Nucleus accumbens (tissue), 56 donors: ENCODE results near the gene KCND2.
"Not testable (repeated sequence)": the region's sequence is repeated elsewhere in the genome, so short reads cannot be mapped to it uniquely, and the experiment has no call there.

ENCODE experiments used
- DNase-seq, 56 donors: peaks; one replicate each; lab custom pipeline; 2025; lab: John Stamatoyannopoulos, UW

Gene KCND2

DNA sequence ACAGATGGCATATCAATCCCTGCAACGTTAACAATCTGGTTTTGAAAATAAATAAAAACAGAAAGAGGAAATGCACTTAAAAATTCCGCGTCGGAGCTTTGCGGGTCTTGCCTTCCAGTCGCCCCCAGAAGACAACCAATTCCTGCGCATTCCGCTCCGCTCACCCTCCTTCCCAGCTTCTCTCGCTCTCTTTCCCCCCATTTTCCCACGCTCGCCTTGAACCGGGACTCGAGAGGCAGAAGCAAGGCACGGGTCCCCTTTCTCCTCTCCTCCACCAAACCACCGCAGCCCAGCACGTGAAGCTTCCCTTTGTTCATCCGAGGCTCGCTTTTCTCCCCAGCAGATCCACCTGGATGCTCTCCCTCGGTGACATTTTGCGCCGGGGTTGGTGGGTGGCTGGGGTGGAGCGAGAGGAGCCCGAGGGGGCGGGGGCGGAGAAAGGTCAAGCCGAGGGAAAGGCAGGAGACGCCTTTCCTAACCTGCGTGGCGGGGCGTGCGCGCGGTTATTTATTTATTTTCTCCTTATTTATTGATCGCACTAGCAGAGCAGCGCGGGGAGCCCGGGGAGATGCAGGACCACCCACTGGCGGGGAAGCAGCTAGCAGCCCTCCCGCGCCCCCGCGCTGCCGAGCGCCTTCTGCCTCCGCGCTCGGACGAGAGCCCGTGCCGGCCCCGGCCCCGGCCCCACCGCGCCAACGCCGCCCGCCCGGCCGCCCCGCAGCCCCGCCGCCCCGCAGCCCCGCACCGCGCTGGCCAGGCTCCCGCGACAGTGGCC is at the start of gene KCND2:
Gene KCND2, plus strand, starts transcription at position 475 of the 775 bp plus-strand sequence.
- DNase-seq: peak in 26 of 56 donors; percentile 13 to 67 (median 43)

DNA sequence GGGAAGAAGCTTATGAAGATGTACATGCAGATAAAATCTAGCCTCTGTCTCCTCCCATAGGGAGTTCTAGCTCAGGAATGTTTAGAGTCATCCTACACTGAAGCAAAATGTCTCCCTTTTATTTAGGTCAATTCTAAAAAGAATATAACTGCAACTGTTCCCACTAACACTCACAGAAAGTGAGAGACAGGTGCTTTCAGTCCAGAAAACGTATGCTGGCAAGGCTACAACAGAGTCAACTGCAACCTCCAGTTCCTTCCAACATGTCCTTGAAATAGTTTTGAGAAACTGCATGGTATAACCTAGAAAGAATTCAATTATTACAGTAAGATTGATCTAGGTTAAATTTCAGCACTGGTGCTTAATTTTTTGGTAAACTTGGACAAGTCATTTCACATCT is 46.8 kb upstream of the KCND2 start:
- no peak for DNase-seq

DNA sequence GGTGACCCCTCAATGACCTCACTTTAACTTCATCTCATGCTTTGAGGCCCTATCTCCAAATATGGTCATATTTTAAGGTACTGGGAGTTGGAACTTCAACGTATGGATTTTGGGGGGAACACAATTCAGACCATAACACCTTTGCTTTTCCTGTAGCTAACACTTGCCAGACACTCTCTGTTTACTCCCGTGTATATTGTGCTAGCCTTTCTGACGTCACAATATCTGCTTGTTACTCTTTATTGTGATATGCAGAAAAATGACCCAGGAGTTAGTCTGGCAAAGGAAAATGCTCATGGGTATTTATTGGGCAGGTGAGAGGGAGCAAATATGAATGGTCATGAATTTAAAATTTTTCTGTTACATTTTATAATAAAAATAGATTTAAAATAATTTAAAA is 45.7 kb upstream of the KCND2 start:
- no peak for DNase-seq

DNA sequence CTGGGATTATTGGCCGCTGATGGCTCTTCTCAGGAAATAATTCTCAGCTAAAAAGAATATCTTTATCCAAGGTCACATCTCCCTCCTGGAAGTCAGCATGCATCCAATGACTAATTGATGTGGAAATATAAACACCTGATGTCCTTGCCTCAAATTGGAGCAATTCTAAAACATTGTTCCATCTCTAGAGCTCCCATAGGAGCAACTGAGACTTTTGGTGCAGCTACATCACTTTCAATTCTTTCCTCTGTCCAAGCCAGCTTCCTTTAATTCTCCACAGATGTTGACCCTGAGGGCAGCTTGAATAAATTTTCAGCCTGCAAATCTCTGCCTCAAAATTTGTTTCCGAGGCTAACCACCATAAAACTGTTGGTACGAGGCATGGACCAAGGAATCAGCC is 43.9 kb upstream of the KCND2 start:
- no peak for DNase-seq

DNA sequence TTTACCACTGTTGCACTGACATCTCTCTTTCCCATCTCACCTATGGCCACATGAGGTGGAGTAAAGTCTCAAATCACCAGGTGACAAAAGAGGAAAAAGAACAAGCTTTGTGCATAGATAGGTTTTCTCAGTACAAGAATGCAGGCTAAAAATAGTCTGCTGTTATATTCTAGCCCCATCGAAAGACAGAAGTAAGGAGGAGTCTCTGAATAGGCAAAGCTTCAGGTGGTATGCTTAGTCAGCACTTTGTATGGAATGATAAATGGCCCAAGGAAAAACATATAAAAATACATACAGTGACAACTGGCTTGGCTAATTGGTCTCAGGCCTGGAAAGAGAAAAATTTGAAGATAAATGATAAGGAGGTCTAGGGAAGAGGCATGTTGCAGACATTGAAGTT is 39.6 kb upstream of the KCND2 start:
- no peak for DNase-seq

DNA sequence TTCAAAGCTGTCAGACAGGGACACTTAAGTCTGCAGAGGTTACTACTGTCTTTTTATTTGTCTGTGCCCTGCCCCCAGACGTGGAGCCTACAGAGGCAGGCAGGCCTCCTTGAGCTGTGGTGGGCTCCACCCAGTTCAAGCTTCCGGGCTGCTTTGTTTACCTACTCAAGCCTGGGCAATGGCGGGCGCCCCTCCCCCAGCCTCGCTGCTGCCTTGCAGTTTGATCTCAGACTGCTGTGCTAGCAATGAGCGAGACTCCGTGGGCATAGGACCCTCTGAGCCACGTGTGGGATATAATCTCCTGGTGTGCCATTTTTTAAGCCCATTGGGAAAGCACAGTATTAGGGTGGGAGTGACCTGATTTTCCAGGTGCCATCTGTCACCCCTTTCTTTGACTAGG is 32.6 kb upstream of the KCND2 start:
- not testable (repeated sequence) for DNase-seq

DNA sequence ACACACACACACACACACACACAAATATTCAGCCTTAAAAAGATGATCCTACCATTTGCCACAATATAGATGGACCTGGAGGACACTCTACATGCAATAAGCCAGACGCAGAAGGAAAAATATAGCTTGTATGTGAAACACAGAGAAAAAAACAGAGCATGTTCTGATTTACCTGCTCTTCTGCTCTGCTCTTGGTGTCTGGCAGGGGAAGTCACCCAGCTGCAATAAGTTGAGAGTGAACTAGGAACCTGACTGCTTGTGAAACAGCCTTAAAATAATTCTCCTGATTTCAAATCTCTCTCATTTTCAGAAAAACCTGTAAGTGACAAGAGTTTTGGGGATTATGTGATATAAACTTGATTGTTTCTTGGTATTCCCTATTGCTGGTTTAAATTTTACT is 31.0 kb upstream of the KCND2 start:
- no peak for DNase-seq

DNA sequence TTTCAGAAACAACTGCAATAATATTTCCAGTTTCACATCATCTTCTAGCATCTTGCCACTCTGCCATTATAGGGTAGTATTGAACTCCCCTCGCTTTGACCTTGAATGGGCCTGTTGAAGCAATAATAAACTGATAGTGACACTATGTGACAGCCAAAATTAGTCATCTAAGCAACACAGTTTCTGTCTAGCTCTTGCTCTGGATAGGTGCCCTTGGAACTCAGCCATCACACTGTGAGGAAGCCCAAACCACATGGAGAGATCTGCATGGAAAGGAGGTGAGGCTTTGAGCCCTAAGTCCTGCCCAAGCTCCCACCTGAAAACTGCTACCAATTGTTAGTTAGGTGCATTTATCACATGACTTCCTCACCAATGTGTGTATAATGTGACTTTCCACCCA is 18.1 kb upstream of the KCND2 start:
- no peak for DNase-seq

DNA sequence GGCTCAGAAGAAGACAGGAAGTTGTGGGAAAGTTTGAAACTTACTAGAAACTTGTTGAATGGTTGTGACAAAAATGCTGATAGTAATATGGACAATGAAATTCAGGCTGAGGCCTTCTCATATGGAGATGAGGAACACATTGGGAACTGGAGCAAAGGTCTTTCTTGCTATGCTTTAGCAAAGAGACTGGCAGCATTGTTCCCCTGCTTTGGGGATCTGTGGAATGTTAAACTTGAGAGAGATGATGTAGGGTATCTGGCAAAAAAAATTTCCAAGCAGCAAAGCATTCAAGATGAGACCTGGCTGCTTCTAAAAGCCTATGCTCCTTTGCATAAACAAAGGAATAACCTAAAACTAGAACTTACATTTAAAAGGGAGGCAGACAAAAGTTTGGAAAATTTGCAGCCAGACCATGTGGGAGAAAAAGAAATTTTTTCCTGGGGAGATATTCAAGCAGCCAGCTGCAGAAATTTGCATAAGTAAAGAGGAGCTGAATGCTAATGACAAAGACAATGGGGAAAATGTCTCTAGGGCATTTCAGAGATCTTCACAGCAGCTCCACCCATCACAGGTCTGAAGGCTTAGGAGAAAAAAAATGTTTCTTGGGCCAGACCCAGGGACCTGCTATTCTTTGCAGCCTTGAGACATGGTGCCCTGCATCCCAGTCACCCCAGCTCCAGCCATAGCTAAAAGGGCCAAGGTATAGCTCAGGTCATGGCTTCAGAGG is 16.5 kb upstream of the KCND2 start:
- no peak for DNase-seq

DNA sequence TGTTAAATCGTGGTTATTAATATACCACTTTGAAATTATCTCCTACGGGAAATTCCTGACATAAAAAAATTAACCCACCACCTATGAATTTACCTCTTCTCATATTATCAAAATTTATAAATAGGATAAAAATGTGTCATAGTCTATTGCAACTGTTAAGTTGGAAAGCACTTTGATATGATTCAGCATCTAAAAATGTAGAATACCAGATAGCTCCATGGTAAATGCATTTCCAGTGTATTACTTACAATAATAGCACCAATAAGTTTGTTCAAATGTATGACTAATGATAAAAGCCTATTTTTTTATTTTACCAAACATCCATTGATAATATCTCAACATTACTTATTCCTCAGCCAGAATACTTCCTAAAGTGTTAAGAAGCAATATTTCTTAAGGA is 13.6 kb upstream of the KCND2 start:
- DNase-seq: no peak

DNA sequence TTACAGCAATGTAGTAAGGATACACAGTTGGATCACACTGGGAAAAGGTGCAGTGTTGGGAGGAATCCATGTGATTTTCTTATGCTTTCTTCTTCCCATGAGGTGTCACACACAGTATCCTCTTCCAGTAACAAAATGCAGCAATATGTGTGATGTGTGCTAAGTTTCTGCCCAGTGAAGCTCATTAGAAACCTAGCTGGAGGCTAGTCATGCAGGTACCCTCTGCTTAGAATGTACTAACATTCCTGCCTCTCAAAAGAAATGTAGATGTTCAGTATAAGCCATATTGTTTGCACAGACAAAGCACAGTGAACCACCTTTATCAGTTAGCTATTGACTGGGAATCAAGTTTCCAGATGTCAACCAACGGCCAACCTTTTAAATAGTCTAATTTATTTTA is 12.9 kb upstream of the KCND2 start:
- no peak for DNase-seq

DNA sequence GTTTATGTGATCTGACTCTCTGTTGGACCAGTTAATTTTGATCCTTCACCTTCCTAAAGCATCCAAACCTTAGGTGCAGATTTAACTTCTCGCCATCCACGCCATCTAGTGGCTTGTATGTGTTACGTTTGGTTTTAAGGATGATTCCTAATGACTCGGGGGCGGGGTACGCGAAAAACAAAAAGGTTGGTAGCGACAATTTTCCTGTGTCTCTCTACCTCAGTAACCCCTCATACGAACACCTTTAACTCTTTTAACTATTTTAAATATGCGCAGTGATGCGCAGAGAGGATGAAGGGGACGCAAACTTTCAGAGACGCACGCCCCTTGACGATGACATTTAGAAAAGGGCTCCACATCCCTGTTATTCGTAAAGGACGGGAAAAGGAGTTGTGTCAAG is 714 bp upstream of the KCND2 start:
- DNase-seq: peak in 29 of 56 donors; percentile 5 to 72 (median 27)

DNA sequence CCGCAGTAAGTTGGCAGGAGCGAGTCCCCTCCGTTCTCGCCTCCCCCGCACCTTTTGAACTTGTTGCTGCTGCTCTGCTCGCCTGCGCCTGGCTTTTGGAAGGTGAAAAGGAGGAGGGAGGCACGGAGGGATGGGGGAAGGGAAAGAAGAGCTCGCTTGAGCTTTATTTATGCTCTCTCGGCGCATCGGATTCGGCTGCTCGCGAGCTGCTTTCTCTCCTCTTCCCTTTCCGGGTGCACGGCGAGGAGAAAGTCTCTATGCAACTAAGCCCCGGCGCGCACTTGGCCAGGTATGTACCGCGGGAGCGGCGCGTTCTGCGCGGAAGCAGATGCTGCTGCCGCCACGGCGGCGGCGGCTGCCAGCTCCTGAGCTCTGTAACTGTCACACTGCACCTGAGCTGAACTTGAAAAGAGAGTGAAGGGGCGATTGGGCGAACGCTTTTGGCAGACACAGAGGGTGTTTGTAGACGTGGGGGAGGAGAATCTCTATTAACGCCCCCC is 551 bp downstream of the KCND2 start:
- peak in 42 of 56 donors; percentile 7 to 85 (median 48) for DNase-seq

DNA sequence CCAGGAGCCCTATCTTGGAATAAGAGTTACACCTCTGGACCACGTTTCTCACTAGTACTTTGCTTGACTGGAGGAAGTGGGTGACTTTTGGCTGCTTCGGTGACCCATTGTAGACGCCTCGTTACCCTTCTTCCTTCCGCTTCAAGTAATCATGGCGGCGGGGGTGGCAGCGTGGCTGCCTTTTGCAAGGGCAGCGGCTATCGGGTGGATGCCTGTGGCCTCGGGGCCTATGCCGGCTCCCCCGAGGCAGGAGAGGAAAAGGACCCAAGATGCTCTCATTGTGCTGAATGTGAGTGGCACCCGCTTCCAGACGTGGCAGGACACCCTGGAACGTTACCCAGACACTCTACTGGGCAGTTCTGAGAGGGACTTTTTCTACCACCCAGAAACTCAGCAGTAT is 1.5 kb downstream of the KCND2 start:
- no peak for DNase-seq

DNA sequence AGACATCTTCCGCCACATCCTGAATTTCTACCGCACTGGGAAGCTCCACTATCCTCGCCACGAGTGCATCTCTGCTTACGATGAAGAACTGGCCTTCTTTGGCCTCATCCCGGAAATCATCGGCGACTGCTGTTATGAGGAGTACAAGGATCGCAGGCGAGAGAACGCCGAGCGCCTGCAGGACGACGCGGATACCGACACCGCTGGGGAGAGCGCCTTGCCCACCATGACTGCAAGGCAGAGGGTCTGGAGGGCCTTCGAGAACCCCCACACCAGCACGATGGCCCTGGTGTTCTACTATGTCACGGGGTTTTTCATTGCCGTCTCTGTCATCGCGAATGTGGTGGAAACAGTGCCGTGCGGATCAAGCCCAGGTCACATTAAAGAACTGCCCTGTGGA is 1.9 kb downstream of the KCND2 start:
- no peak for DNase-seq

DNA sequence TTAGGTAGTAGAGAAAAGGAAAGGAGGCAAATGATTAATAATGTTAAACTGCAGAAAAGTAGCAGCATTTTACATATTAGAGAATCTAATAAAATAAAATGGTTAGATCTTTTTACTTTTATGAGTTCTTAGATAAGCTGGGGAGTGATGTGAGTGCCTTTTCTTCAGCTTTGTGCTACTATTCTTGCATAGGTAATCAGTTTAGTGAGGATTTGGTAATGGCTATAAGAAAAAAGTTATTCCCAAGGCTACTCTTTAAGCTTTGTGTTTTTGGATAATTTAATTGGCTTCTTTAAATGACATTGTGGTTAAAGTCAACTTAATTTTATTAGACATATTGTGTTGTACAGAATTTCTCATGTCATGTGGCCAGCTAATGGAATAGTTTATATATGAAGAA is 3.7 kb downstream of the KCND2 start:
- no peak for DNase-seq

DNA sequence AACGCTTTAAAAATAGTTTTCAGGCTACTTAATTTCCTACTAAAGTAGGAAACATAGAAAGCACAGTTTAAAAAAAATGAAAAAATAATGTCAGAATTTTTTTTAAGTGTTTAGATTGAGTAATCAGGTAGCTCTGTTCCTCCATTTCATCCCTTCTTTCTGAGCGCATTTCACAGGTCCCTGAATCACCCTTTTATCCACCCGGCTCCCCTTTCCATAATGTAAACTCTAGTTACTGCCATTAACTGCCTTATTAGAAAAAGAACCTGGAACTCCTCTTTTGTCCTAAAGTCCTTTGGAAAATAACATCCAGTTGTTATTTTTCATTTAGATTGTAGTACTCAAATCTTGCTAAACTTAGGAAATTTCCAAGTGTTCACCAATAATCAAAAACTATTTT is 5.8 kb downstream of the KCND2 start:
- no peak for DNase-seq

DNA sequence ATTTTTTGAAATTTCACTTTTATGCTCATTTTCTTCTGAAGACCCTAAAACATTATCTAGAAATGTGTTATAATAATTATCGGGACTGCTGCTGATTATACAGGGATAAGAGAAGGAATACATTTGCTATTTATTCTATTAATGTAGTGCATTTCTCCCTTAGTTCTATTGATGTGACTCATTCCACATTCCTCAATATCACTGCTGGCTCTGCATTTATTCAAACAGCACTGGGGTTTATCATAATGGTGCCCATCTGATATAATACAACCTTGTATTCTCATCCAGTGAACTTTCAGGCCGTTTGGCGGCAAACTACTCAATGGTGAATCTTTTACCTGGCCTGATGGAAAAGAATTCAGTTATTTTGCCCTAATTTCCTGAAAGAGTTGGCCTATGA is 7.8 kb downstream of the KCND2 start:
- no peak for DNase-seq

DNA sequence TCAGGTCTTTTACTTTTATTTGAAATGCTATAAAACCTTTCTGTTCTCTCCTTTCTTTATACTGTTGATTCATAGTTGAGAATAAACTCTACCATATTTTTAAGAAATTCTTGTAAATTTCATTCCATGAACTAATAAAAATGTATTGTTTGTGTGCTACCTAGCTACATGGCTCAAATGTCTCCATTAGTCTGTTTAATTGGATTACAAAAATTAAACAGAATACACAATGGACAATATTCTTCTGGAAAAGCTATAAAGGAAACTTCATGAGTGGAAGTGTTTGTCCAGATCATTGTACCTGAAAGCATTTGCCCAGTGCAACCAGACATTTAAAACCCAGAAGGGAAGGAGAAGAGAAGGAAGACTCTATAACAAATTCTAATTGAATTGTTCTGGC is 20.1 kb downstream of the KCND2 start:
- no peak for DNase-seq

DNA sequence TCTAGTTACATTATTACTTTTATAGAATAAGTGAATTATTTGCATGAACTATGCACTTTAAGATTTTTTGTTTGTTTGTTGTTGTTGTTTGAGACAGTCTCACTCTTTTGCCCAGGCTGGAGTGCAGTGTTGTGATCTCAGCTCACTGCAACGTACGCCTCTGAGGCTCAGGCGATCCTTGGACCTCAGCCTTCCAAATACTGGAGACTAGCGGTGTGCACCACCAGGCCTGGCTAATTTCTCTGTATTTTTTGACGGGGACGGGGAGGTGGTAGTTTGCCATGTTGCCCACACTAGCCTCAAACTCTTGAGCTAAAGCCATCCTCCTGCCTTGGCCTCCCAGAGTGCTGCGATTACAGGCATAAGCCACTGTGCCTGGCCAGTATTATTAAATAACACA is 29.2 kb downstream of the KCND2 start:
- DNase-seq: no peak

DNA sequence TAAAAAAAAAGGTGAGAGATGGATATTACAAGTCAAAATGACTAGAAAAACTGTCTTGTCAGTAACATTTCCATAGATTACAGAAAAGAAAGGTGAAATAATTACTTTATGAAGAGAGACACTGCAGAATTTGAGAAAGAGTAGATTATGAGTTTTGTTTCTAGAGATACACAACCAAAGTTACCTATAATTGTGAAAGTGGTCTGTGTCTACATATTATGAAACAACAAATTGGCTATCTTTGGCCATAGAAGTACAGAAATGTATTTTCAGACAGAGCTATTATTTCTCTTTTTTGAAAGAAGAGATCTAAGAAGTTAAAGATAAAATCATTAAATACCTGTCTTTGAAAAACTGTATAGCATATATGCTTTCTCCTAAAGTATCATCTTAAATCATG is 30.1 kb downstream of the KCND2 start:
- DNase-seq: no peak

DNA sequence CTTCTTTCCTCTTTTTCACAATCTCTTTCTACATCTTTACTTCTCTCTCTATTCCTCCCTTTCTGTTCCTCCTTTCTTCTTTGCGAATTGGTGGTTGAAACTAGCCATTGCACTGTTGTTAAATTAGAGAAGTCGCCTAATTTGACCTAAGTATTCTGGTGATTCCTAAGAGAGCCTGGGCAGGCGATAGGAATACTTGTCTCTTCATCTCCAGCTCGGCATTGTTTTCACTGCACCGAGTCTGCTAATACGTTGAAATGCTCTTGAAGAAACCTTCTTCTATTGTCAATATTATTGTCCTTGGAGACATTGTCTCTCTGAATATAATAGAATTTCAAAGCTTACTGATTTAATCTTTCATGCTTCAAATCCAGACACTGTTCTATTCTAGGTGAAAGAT is 31.7 kb downstream of the KCND2 start:
- peak in 1 of 56 donors; percentile 2 for DNase-seq
